HG03342 (cell line): ENCODE results near the gene SH3BP5.
A peak's percentile ranks its signal among the peaks of the same experiment; 100 is the strongest.

Experiments used
- ATAC-seq: cut with Tn5 transposase; IDR thresholded peaks from one replicate; pipeline ENCODE4 v1.9.1; 2021; ENCODE audit warnings: mild to moderate bottlenecking, moderate library complexity; ENCODE audit not compliant: unreplicated experiment

The SH3BP5 gene

GRCh38 chr3:15326037-15326436 is 6.3 kb downstream of the SH3BP5 start:
- no peak for ATAC-seq

GRCh38 chr3:15325228-15325627 is 7.2 kb downstream of the SH3BP5 start:
- no peak for ATAC-seq

DNA sequence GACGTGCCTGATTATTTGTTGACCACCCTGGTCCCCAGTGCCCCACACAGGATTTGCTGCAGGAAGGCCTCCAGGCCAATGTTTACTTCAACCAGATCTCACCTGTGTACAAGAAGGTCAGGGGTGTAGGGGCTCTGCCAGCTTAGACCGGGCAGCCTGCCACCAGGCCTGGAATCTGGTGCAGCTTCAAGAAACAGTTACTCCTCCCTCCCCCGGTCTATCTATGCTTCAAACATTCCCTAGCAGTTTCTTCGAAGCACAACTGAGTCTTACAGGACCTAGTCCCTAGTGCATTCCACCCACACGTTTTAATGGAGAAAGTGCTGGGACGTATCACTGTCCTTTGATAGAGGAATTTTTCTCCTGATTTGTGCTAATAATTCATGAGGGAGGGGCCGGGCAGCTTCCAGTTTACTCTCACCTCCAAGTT is 8.0 kb downstream of the SH3BP5 start:
- ATAC-seq: no peak

GRCh38 chr3:15323063-15323462 is 9.3 kb downstream of the SH3BP5 start:
- ATAC-seq: no peak

- ATAC-seq: no peak
Observed at GRCh38 chr3:15321349-15321748, 11.0 kb downstream of the SH3BP5 start.

GRCh38 chr3:15319575-15319974 is 12.8 kb downstream of the SH3BP5 start:
- ATAC-seq: no peak

- no peak for ATAC-seq
Observed at GRCh38 chr3:15319136-15319535, 13.2 kb downstream of the SH3BP5 start.

GRCh38 chr3:15318661-15319060 is 13.7 kb downstream of the SH3BP5 start:
- ATAC-seq: no peak

DNA sequence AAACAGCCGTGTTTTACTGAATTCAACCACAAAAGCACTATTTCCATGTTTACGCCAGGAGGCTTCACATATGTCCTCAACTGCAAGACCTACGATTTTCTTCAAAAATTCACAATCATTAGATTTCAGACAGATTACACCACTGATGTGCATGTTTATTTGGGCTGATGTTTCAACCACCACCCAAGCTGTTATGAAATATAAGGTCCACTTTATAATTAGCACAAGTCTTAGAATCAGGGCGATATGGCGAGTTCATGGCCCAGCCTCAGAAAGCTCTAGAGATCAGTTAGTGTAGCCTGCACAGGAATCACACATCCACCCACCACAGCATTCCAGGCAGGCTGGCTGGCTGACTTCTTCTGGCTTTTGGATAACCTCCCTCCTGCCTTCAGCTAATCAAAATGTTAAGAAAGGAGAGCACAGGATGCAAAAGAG is 15.4 kb downstream of the SH3BP5 start:
- no peak for ATAC-seq

DNA sequence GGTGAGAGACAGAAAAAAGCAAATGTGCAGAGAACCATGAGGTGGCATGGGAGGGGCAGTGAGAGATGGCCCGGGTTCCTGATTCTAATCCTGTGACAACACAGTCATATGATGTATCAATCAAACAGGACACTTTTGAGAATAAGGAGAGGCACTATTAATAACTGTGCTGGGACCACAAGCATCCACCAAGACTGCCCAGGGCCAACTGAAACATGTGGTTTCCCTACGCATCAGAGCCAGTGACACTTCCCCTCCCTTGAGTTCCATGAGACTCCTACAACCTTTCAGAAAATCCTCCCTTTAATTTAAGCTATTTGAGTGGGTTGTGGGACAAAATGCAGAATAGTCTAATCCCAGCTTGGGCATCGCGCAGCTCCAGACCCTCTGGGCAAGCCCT is 17.4 kb downstream of the SH3BP5 start:
- no peak for ATAC-seq

GRCh38 chr3:15314276-15314675 is 18.1 kb downstream of the SH3BP5 start:
- no peak for ATAC-seq

DNA sequence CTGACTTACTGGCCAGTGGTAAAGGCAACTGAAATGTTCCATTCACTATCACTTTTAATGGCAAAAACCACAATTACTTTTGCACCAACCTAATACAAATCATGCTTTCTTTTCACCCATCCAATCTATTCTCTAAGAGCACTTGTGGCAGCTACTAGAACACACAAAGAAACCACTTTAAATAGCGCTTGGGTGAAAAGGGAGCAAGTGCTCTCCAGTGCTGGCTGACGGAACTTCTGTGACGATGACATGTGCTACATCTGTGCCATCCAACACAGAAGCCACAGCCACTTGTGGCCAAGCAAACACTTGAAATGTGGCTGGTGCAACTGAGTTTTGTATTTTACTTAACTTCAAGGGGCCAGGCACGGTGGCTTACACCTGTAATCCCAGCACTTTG is 18.9 kb downstream of the SH3BP5 start:
- no peak for ATAC-seq

DNA sequence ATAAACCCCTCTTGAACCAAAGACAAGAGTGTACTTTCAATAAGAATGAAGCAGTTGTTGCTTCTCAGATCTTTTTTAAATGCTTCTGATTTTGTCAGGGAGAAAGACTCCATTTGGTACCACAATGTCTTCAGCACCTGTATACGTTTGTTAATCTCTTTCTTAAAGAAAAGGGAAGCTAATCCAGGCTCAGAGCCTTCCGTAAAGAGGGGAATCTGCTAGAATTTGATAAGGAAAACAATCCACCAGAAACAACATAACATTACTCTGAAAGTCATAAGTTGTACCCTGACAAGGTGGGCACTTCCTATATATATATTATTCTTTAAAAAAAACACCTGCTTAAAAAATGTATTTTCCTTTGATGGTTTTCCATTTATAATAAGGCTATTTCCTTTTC is 19.8 kb downstream of the SH3BP5 start:
- ATAC-seq: no peak

- ATAC-seq: peak; percentile 85
Observed at GRCh38 chr3:15310491-15311370, 21.7 kb downstream of the SH3BP5 start.

DNA sequence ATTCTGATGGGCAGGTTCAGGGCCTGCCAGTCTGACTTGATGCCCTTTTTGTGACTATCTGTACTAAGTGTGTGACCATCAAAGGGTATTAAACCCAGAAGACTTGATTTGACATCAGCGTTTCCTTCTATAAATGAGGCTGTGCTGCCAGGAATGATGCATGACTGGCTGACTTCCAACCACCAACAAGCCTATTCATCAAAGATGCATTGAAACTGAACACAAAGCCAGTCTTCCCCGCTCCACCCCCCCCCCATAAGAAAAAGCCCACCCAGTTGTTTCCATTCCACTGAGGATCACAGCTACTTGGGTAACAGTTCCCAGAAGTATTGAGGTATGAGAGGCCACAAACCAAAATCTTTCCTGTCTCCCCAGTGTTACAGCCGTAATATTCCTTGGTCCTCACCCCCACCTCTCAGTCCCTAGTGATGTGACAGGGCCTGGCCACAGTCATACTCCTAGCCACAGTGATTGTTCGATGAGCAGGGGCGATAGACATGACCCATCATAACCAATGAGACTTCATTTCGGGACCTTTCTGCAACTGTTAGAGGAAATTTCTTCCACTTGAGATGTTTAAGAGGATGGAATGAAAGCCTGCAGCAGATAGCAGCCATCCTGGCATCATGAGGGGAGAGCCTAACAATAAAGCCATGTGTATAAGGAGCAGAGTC is 22.6 kb downstream of the SH3BP5 start:
- ATAC-seq: no peak

GRCh38 chr3:15307580-15307979 is 24.8 kb downstream of the SH3BP5 start:
- ATAC-seq: no peak

GRCh38 chr3:15306979-15307359 is 25.4 kb downstream of the SH3BP5 start:
- ATAC-seq: no peak

GRCh38 chr3:15305359-15305844 is 27.0 kb downstream of the SH3BP5 start:
- ATAC-seq: no peak

DNA sequence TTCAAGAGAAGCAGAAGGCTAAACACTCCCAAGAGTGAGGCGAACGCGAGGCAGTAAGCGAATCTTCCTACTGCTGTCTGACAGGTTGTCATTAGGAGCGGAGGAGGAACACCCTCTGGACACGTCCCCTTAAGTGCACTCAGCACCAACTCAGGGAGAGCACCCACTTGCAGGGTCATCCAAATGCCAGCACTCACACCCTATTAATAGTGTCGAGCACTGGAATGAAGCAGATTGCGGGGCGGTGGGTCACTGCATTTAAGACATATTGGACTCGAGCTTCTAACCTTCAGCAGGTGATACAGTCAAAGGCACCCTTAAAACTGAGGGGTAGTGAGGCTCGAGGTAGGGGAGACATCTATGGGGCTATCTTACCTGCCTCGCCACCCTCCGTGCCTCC is 28.7 kb downstream of the SH3BP5 start:
- ATAC-seq: no peak

DNA sequence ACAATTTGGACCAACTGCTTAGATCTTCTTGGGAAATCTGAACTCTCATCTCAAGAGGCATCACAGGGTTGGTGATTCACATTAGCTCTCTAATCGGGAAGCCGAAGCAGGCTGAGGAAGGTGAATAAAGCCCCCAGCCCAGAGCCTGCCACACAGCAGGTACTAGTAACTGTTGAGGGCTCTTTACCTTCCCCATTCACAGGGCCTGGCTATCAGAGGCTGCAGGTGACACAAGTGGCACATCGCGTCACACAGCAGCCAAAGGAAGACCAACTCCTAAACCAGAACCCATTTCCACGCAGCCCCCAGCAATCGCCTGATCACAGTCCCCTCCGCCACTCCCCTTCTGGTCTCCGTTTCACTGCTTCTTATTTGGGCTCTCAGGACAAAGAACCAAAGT is 29.2 kb downstream of the SH3BP5 start:
- ATAC-seq: no peak

GRCh38 chr3:15301761-15302160 is 30.6 kb downstream of the SH3BP5 start:
- no peak for ATAC-seq
